ENCODE data around the gene KDF1. TPM values are rescaled to one million over a fixed set of nuclear protein-coding genes. Genes with fewer than 3 reads are reported as not detected.

The KDF1 gene
- total and polyA plus RNA-seq, 2 of the 13 experiments (the other 11 are each of a cell fraction or from before 2014, with no cell fraction given), result 1.9 to 4.9 TPM

DNA sequence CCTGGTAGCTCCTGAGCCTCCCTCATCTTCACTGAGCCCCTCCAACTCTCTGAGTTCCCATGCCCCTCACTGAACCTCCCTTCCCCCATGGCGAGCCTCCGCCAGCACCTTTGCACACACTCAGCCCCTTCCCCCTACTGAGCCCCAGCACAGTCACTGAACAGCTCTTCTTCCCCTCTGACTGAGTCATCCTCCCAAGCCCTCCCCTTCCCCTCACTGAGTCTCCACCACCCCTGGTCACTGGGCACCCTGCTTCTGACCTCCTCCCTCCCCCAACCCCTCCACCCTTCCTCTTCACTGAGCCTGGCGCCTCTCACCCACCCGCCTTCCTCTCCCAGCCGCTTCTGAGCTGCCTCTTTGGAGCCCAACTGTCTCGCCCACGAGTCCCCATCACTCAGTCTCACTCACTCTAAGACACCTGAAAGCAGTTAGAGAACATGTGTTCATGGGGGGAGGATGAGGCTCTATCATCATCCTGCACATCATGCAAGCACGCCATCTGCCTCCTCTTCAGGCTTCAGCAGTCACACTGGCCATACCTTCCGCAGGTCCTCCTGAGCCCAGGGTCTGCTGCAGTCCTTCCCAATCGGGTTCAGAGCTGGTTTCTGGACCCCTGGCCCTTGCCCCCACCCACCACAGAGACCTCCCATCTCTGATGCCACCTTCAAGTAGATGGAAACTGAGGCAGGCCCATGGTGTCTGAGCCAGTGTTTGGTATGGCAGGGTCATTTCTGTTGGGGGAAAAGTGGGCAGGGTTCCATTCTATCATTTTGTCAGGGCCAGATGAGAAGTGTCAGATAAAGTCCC, 31.2 kb upstream of the KDF1 start (continued):
- TF ChIP-seq ZNF564 (CRISPR knock-in tag; IDR thresholded peaks at IDR 0.05) (no peak), EP300 (IDR thresholded peaks at IDR 0.05; ENCODE audit: low read depth in 2 of 2, low read length in 2 of 2) (peak in 1 of 2 experiments; percentile 71; a peak in 2 of 4 replicates), EP300 (CRISPR knock-in tag; IDR thresholded peaks at IDR 0.05; ENCODE audit: borderline replicate concordance) (peak; percentile 67), CEBPB (IDR thresholded peaks at IDR 0.05; ENCODE audit: borderline replicate concordance, low read depth, low read length) (no peak), ZNF430 (CRISPR knock-in tag; IDR thresholded peaks at IDR 0.05) (0 out of 2 replicates have a peak, but pooled peaks have one; percentile 45), SKIL (CRISPR knock-in tag; IDR thresholded peaks at IDR 0.05; ENCODE audit: borderline replicate concordance) (peak; percentile 36; the same call in 1 of the 2 replicates), ZNF772 (CRISPR knock-in tag; IDR thresholded peaks at IDR 0.05) (0 out of 2 replicates have a peak, but pooled peaks have one; percentile 37), ZNF605 (CRISPR knock-in tag; IDR thresholded peaks at IDR 0.05) (peak; percentile 73), ELF3 (CRISPR knock-in tag; IDR thresholded peaks at IDR 0.05) (peak; percentile 46; the same call in 1 of the 2 replicates), SATB2 (CRISPR knock-in tag; IDR thresholded peaks at IDR 0.05) (no peak), SALL1 (CRISPR knock-in tag; IDR thresholded peaks at IDR 0.05) (peak; percentile 71), NR2F1 (CRISPR knock-in tag; IDR thresholded peaks at IDR 0.05) (peak in 1 of 2 experiments; percentile 12; a peak in 1 of 4 replicates), ISL2 (CRISPR knock-in tag; IDR thresholded peaks at IDR 0.05) (peak; percentile 32; the same call in 1 of the 2 replicates), SP2 (CRISPR knock-in tag; IDR thresholded peaks at IDR 0.05) (peak; percentile 60), SALL2 (CRISPR knock-in tag; IDR thresholded peaks at IDR 0.05) (0 out of 2 replicates have a peak, but pooled peaks have one; percentile 57), CBFB (CRISPR knock-in tag; IDR thresholded peaks at IDR 0.05) (no peak), PHF8 (CRISPR knock-in tag; IDR thresholded peaks at IDR 0.05) (no peak), ZNF616 (CRISPR knock-in tag; IDR thresholded peaks at IDR 0.05; ENCODE audit: low read depth) (no peak), DNMT1 (CRISPR knock-in tag; IDR thresholded peaks at IDR 0.05) (no peak), MTA1 (CRISPR knock-in tag; IDR thresholded peaks at IDR 0.05; ENCODE audit: borderline replicate concordance) (peak; percentile 23; the same call in 1 of the 2 replicates), MYC (CRISPR knock-in tag; IDR thresholded peaks at IDR 0.05; ENCODE audit: borderline replicate concordance) (0 out of 2 replicates have a peak, but pooled peaks have one; percentile 59), BRD4 (CRISPR knock-in tag; IDR thresholded peaks at IDR 0.05) (peak; percentile 49), DZIP1 (CRISPR knock-in tag; IDR thresholded peaks at IDR 0.05) (no peak), KDM2A (CRISPR knock-in tag; IDR thresholded peaks at IDR 0.05; ENCODE audit: borderline replicate concordance, low read depth) (peak; percentile 63), MATR3 (CRISPR knock-in tag; IDR thresholded peaks at IDR 0.05) (no peak), ZNF761 (CRISPR knock-in tag; conservative IDR thresholded peaks at IDR 0.05) (peak; percentile 41; the same call in 1 of the 2 replicates), ZNF546 (CRISPR knock-in tag; conservative IDR thresholded peaks at IDR 0.05) (no peak)
